ENCODE results near the gene INVS.

INVS gene

DNA sequence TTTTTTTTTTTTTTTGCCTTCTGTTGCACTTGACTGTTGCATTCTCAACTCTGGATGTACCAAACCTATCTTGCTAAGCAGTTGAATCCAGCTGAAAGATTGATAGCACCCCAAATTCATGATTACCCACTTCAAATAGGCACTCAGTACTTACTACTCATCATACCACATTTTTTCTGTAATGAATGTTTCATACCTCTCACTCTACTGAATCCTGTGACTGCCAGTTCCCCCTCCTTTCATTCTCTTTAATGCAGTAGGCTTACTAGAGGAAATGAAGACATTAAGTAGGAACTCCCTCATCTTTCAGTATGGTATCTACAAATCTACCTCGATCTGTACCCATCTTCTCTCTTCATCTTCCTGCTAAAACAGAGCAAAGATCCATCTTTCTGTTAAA lies 6.8 kb downstream of the INVS start:
- no peak overlapping the region for H3K4me3 ChIP-seq (ENCODE audit: low read depth, low read length)
- in situ Hi-C loops (cut with HindIII; ENCODE audit: low sequenced_read_pairs) = no loop called here
- TF ChIP-seq, protein P1, sequence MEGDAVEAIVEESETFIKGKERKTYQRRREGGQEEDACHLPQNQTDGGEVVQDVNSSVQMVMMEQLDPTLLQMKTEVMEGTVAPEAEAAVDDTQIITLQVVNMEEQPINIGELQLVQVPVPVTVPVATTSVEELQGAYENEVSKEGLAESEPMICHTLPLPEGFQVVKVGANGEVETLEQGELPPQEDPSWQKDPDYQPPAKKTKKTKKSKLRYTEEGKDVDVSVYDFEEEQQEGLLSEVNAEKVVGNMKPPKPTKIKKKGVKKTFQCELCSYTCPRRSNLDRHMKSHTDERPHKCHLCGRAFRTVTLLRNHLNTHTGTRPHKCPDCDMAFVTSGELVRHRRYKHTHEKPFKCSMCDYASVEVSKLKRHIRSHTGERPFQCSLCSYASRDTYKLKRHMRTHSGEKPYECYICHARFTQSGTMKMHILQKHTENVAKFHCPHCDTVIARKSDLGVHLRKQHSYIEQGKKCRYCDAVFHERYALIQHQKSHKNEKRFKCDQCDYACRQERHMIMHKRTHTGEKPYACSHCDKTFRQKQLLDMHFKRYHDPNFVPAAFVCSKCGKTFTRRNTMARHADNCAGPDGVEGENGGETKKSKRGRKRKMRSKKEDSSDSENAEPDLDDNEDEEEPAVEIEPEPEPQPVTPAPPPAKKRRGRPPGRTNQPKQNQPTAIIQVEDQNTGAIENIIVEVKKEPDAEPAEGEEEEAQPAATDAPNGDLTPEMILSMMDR (IDR thresholded peaks at IDR 0.05; ENCODE audit: low read depth, low read length) = no peak
- no peak for DNase-seq (ENCODE audit: low read depth, low spot score)

DNA sequence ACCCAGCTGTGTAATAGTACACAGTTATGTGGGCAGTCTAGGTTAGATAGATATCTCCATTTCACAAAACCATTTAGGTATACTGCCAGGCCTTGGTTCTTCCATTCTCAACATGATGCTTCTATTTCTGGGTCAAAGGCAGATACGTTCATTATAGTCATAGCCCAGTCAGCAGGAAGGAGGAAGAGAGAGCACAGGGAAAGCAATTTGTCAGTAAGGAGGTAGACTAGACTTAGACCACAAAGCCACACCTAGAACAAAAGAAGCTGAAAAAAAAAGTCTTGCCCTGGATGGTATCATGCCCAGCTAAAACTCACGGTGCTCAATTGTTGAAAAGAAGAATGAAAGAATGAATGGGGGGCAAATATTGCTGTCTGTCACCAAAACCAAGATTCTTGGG lies 7.6 kb downstream of the INVS start:
- DNase-seq (ENCODE audit: low read depth, low spot score) = no peak
- in situ Hi-C loops (cut with HindIII; ENCODE audit: low sequenced_read_pairs) = no loop called here
- H3K4me3 ChIP-seq (ENCODE audit: low read depth, low read length) = no peak overlapping the region
- TF ChIP-seq, protein P1 (IDR thresholded peaks at IDR 0.05; ENCODE audit: low read depth, low read length) = no peak

DNA sequence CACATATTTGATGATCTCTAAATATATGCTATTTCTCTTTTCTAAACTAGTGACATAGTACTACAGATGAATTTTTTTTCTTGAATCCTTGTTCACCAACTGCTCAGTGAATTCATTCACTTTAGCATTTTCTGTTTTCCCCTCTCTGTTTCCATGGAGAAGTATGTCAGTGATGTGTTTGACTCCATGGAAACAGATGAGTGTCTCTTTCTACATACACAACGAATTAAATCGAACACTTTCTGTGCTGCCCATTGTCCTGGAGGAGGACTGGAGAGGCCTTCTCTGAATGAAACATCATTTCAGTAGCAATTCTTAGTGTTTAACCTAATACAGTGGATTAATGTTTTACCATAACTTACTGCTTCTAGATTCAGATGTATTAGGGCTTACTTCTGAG lies 9.5 kb downstream of the INVS start:
- DNase-seq (ENCODE audit: low read depth, low spot score) = peak; percentile 38
- TF ChIP-seq, protein P1 (IDR thresholded peaks at IDR 0.05; ENCODE audit: low read depth, low read length) = no peak
- in situ Hi-C loops (cut with HindIII; ENCODE audit: low sequenced_read_pairs) = no loop called here
- no peak overlapping the region for H3K4me3 ChIP-seq (ENCODE audit: low read depth, low read length)

DNA sequence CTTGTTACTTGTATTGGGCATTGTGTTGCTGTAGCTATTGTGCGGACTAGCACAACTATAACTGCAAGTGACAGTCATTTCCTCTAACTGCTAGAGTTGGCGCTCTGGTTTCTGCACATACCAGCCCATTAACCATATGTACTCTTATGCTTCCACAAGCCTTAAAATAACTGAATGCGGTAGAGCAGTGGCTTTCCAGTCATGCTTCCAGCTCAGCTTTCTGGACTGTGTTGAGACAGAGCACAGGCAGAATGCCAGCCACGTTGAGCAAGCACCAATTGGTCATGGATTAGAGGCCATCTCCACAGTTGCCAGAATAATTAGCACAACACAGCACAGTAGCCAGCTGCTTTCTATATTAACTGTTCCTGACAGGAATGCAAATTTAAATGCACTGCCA lies 12.2 kb downstream of the INVS start:
- peak; percentile 98 for DNase-seq (ENCODE audit: low read depth, low spot score)
- in situ Hi-C loops (cut with HindIII; ENCODE audit: low sequenced_read_pairs) = no loop called here
- TF ChIP-seq, protein P1 (IDR thresholded peaks at IDR 0.05; ENCODE audit: low read depth, low read length) = no peak
- H3K4me3 ChIP-seq (ENCODE audit: low read depth, low read length) = no peak overlapping the region

DNA sequence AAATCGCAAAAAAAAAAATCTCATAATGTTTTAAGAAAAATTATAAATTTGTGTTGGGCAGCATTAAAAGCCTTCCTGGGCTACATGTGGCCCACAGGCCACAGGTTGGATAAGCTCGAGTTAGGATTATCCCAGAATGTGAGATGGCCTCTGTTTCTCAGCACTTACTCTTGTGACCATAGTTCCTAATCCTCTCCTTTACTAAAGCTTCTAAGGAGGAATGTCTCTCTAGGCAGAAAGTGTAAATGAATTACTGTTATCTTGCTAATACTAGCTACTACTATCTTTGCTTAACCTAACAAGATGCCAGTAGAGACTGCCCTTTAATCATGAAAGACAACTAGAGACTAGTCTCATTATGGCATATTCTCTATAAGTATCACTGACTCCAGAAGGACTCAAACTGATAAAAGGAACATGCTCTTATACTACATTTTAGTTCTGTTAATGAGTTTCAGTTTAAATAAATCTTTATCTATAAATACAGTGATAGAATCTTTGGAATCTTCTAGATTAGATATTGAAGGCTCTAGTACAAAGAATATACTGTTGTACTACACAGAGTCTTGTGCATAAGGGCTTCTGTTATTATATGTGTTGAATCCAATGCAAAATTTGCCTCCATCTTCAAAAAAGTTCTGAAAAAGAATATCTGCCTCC lies 13.8 kb downstream of the INVS start:
- TF ChIP-seq, protein P1 (IDR thresholded peaks at IDR 0.05; ENCODE audit: low read depth, low read length) = no peak
- no peak overlapping the region for H3K4me3 ChIP-seq (ENCODE audit: low read depth, low read length)
- in situ Hi-C loops (cut with HindIII; ENCODE audit: low sequenced_read_pairs) = no loop called here
- DNase-seq (ENCODE audit: low read depth, low spot score) = no peak

DNA sequence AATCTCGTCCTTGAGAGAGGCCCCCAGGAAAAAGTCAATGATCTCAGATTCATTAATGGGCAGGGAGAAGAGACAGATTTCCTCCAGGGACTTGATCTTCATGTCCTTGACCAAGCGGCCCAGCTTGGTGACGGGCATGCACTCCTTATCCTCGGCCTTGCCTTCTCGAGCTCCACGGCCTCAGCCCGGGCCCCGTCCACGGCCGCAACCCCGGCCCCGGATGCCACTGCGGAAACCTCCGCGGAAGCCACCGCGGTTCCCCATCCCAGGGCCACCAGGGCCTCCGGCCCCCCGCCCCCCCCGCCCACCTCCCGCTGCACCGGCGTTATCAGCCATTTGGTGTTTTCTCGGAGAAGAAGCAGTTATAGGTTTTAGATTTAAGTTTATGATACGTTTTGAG lies 18.3 kb downstream of the INVS start:
- H3K4me3 ChIP-seq (ENCODE audit: low read depth, low read length) = no peak overlapping the region
- in situ Hi-C loops (cut with HindIII; ENCODE audit: low sequenced_read_pairs) = no loop called here
- DNase-seq (ENCODE audit: low read depth, low spot score) = no peak
- TF ChIP-seq, protein P1 (IDR thresholded peaks at IDR 0.05; ENCODE audit: low read depth, low read length) = no peak

Measured in astrocyte of the spinal cord (primary cell).